Naive thymus-derived CD4-positive, alpha-beta T cell (primary cell): Measurements from ENCODE around the gene FBN3. TPM values are rescaled to one million over a fixed set of nuclear protein-coding genes. Genes with fewer than 3 reads are reported as not detected.

ENCODE experiments used
- ATAC-seq: fragments of 150-1000 bp; cut with Tn5 transposase; 2 replicates; pipeline ENCODE4 v1.10.0; 2021; ENCODE audit warnings: mild to moderate bottlenecking, moderate library complexity
- CTCF ChIA-PET: fragments of 350-600 bp; sonication (Branson Sonifier 250); formaldehyde crosslinking; loops from one replicate; lab custom pipeline; 2021; ENCODE audit warnings: antibody characterized with exemption; lab: Charles Lee
- POLR2A ChIA-PET: fragments of 350-600 bp; sonication (Branson Sonifier 250); formaldehyde crosslinking; loops from one replicate; lab custom pipeline; 2021; ENCODE audit warnings: antibody characterized with exemption, inconsistent platforms; lab: Charles Lee
- DNase-seq, 9 donors: peaks; one replicate each; pipeline versions ENCODE4 v3.0.0 to v3.0.0-alpha.2; 2020 to 2022; ENCODE audit warnings: mixed read lengths in 1 of 9
- H3K27ac ChIP-seq: one replicate; pipeline ENCODE4 v1.7.0; 2013; ENCODE audit warnings: mild to moderate bottlenecking, low read depth, low read length, moderate library complexity
- H3K27me3 ChIP-seq, 2 donors: one replicate each; pipeline ENCODE4 v1.7.0; 2013; ENCODE audit warnings: low read length in 2 of 2, mild to moderate bottlenecking in 2 of 2, moderate library complexity in 2 of 2; ENCODE audit not compliant: control insufficient read depth in 2 of 2, insufficient read depth in 2 of 2
- H3K36me3 ChIP-seq, 3 experiments: 1 replicate in 2 of 3; 2 replicates in 1 of 3; pipeline ENCODE4 v1.7.0; 2013; ENCODE audit warnings: low read length in 3 of 3, mild to moderate bottlenecking in 3 of 3, moderate library complexity in 1 of 3; ENCODE audit not compliant: insufficient read depth in 3 of 3, control insufficient read depth in 2 of 3
- H3K4me1 ChIP-seq, 2 donors: one replicate each; pipeline ENCODE4 v1.7.0; 2013; ENCODE audit warnings: low read length in 2 of 2, mild to moderate bottlenecking in 2 of 2, moderate library complexity in 1 of 2; ENCODE audit not compliant: control insufficient read depth in 2 of 2, insufficient read depth in 2 of 2
- H3K4me3 ChIP-seq: 2 replicates; pipeline ENCODE4 v1.7.0; 2013; ENCODE audit warnings: mild to moderate bottlenecking, low read length
- H3K9me3 ChIP-seq, 3 experiments: 1 replicate in 2 of 3; 2 replicates in 1 of 3; pipeline ENCODE4 v1.7.0; 2013; ENCODE audit warnings: low read length in 3 of 3; ENCODE audit not compliant: control insufficient read depth in 2 of 3
- H3K27ac Mint-ChIP-seq, 9 donors: one replicate each; pipeline ENCODE4 v1.8.0; 2020 to 2022; ENCODE audit warnings: mixed read lengths in 9 of 9, mild to moderate bottlenecking in 8 of 9, moderate library complexity in 5 of 9, inconsistent platforms in 2 of 9
- H3K27me3 Mint-ChIP-seq, 5 donors: one replicate each; pipeline ENCODE4 v1.8.0; 2021 to 2022; ENCODE audit warnings: mixed read lengths in 5 of 5, mild to moderate bottlenecking in 1 of 5
- H3K36me3 Mint-ChIP-seq, 5 donors: one replicate each; pipeline ENCODE4 v1.8.0; 2020 to 2022; ENCODE audit warnings: mixed read lengths in 5 of 5, mild to moderate bottlenecking in 3 of 5, inconsistent platforms in 1 of 5
- H3K4me1 Mint-ChIP-seq, 7 donors: one replicate each; pipeline ENCODE4 v1.8.0; 2020 to 2022; ENCODE audit warnings: mixed read lengths in 7 of 7, mild to moderate bottlenecking in 3 of 7, inconsistent platforms in 1 of 7
- H3K4me3 Mint-ChIP-seq, 10 donors: one replicate each; pipeline ENCODE4 v1.8.0; 2020 to 2022; ENCODE audit warnings: mild to moderate bottlenecking in 10 of 10, mixed read lengths in 10 of 10, moderate library complexity in 6 of 10, inconsistent platforms in 2 of 10
- H3K9me3 Mint-ChIP-seq, 11 donors: one replicate each; pipeline ENCODE4 v1.8.0; 2020 to 2022; ENCODE audit warnings: mixed read lengths in 11 of 11, mild to moderate bottlenecking in 4 of 11, inconsistent platforms in 1 of 11, moderate library complexity in 1 of 11
- intact Hi-C, 2 donors: fragments of 100-400 bp; cut with micrococcal nuclease; formaldehyde crosslinking; loops; one replicate each; pipeline ENCODE4 v1.15.1; 2023
- polyA plus RNA-seq, 2 donors: library from polyadenylated mRNA; unstranded; fragments of 300-500 nt; fragmentation: Illumina TruSeq; gene quantifications; one replicate each; pipeline ENCODE4 v1.2.3, GENCODE V29; 2021
- total RNA-seq, 6 experiments: library from RNA in 5 of 6; stranded (reverse) in 5 of 6; gene quantifications; 1 replicate in 5 of 6; 2 replicates in 1 of 6; pipeline ENCODE4 v1.2.3 and lab custom pipeline; 2021 to 2026

Gene FBN3
- total and polyA plus RNA-seq, 7 experiments from 2014 or later: not detected

- no peak overlapping the region for H3K27ac ChIP-seq
- no peaks in the 10 kb centered on the region for H3K36me3 Mint-ChIP-seq
- H3K4me3 Mint-ChIP-seq: peak overlapping the region in 1 of 10 donors; percentile 32
- ATAC-seq: no peak
- H3K9me3 ChIP-seq: no peaks in the 10 kb centered on the region
- DNase-seq: no peak
- peak overlapping the region in 2 of 9 donors; percentile 33 to 46 for H3K27ac Mint-ChIP-seq
- no peaks in the 10 kb centered on the region for H3K4me1 ChIP-seq
- intact Hi-C loops: no loop called here
- peaks cover 0 to under 1% of the 10 kb centered on the region in 2 donors for H3K27me3 ChIP-seq
- ChIA-PET CTCF (no interaction called here), POLR2A (no interaction called here)
- H3K4me1 Mint-ChIP-seq: peaks cover 0 to 6% (median 2%) of the 10 kb centered on the region in 7 donors
- H3K27me3 Mint-ChIP-seq: peaks cover 15 to 33% (median 19%) of the 10 kb centered on the region in 5 donors
- no peaks in the 10 kb centered on the region for H3K36me3 ChIP-seq
- no peak overlapping the region for H3K4me3 ChIP-seq
- H3K9me3 Mint-ChIP-seq: peaks cover 0 to 1% (median 0%) of the 10 kb centered on the region in 11 donors
Observed at GRCh38 chr19:8143041-8143440, 6.4 kb downstream of the FBN3 start.

- no peaks in the 10 kb centered on the region for H3K4me1 ChIP-seq
- H3K27ac ChIP-seq: no peak overlapping the region
- ATAC-seq: no peak
- no peaks in the 10 kb centered on the region for H3K36me3 ChIP-seq
- Mint-ChIP-seq H3K36me3 (no peaks in the 10 kb centered on the region), H3K4me1 (peaks cover 0 to 6% (median 0%) of the 10 kb centered on the region in 7 donors), H3K27ac (no peak overlapping the region), H3K27me3 (peaks cover 10 to 27% (median 14%) of the 10 kb centered on the region in 5 donors), H3K9me3 (peaks cover 0 to 1% (median 0%) of the 10 kb centered on the region in 11 donors), H3K4me3 (no peak overlapping the region)
- ChIA-PET CTCF (no interaction called here), POLR2A (no interaction called here)
- H3K4me3 ChIP-seq: no peak overlapping the region
- no peak for DNase-seq
- no peaks in the 10 kb centered on the region for H3K27me3 ChIP-seq
- intact Hi-C loops: no loop called here
- H3K9me3 ChIP-seq: no peaks in the 10 kb centered on the region
Observed at GRCh38 chr19:8142513-8142900, 6.9 kb downstream of the FBN3 start.

- Mint-ChIP-seq H3K4me3 (no peak overlapping the region), H3K36me3 (no peaks in the 10 kb centered on the region), H3K27ac (no peak overlapping the region), H3K9me3 (peaks cover 0 to 1% (median 0%) of the 10 kb centered on the region in 11 donors), H3K27me3 (peaks cover 7 to 23% (median 12%) of the 10 kb centered on the region in 5 donors), H3K4me1 (peaks cover 0 to 6% (median 0%) of the 10 kb centered on the region in 7 donors)
- ATAC-seq (no peak), DNase-seq (no peak)
- Histone ChIP-seq H3K4me3 (no peak overlapping the region), H3K27me3 (no peaks in the 10 kb centered on the region), H3K4me1 (no peaks in the 10 kb centered on the region), H3K9me3 (no peaks in the 10 kb centered on the region), H3K27ac (no peak overlapping the region), H3K36me3 (no peaks in the 10 kb centered on the region)
- CTCF ChIA-PET: no interaction called here
- POLR2A ChIA-PET: interaction anchor here (0.6 kb wide), 1 partner anchor 1715 kb away, joined by 3 read pairs; no protein-coding TSS in a partner anchor
- intact Hi-C loops: no loop called here
Observed at GRCh38 chr19:8141726-8142512, 7.5 kb downstream of the FBN3 start.

GRCh38 chr19:8138201-8138600 is 11.2 kb downstream of the FBN3 start:
- no peaks in the 10 kb centered on the region for H3K4me1 Mint-ChIP-seq
- ChIA-PET POLR2A (no interaction called here), CTCF (no interaction called here)
- ATAC-seq (no peak), DNase-seq (no peak)
- H3K4me1 ChIP-seq: no peaks in the 10 kb centered on the region
- no peak overlapping the region for H3K4me3 Mint-ChIP-seq
- H3K36me3 Mint-ChIP-seq: no peaks in the 10 kb centered on the region
- no peak overlapping the region for H3K4me3 ChIP-seq
- no peak overlapping the region for H3K27ac ChIP-seq
- intact Hi-C loops: no loop called here
- H3K9me3 ChIP-seq: no peaks in the 10 kb centered on the region
- H3K27me3 ChIP-seq: no peaks in the 10 kb centered on the region
- no peaks in the 10 kb centered on the region for H3K36me3 ChIP-seq
- no peaks in the 10 kb centered on the region for H3K9me3 Mint-ChIP-seq
- H3K27ac Mint-ChIP-seq: no peak overlapping the region
- peaks cover 0 to 4% (median 2%) of the 10 kb centered on the region in 5 donors for H3K27me3 Mint-ChIP-seq

- Histone ChIP-seq H3K4me1 (no peaks in the 10 kb centered on the region), H3K4me3 (no peak overlapping the region), H3K27me3 (no peaks in the 10 kb centered on the region), H3K27ac (no peak overlapping the region), H3K36me3 (no peaks in the 10 kb centered on the region), H3K9me3 (no peaks in the 10 kb centered on the region)
- no peaks in the 10 kb centered on the region for H3K4me1 Mint-ChIP-seq
- no peak overlapping the region for H3K4me3 Mint-ChIP-seq
- CTCF ChIA-PET: no interaction called here
- POLR2A ChIA-PET: no interaction called here
- H3K36me3 Mint-ChIP-seq: no peaks in the 10 kb centered on the region
- ATAC-seq: no peak
- no peaks in the 10 kb centered on the region for H3K9me3 Mint-ChIP-seq
- H3K27me3 Mint-ChIP-seq: peaks cover 0 to 4% (median 0%) of the 10 kb centered on the region in 5 donors
- DNase-seq: no peak
- H3K27ac Mint-ChIP-seq: no peak overlapping the region
- intact Hi-C loops: no loop called here
Observed at GRCh38 chr19:8137425-8137824, 12.0 kb downstream of the FBN3 start.

GRCh38 chr19:8135946-8136618 is 13.3 kb downstream of the FBN3 start:
- POLR2A ChIA-PET: interaction anchor here (0.6 kb wide), 1 partner anchor 123 kb away, joined by 3 read pairs; no protein-coding TSS in a partner anchor
- Mint-ChIP-seq H3K4me1 (no peaks in the 10 kb centered on the region), H3K9me3 (peaks cover 0 to 2% (median 0%) of the 10 kb centered on the region in 11 donors), H3K27ac (no peak overlapping the region), H3K36me3 (no peaks in the 10 kb centered on the region), H3K27me3 (peaks cover 0 to 8% (median 5%) of the 10 kb centered on the region in 5 donors), H3K4me3 (no peak overlapping the region)
- H3K4me1 ChIP-seq: no peaks in the 10 kb centered on the region
- no peaks in the 10 kb centered on the region for H3K9me3 ChIP-seq
- no peaks in the 10 kb centered on the region for H3K36me3 ChIP-seq
- CTCF ChIA-PET: no interaction called here
- H3K4me3 ChIP-seq: no peak overlapping the region
- no peak for DNase-seq
- ATAC-seq: no peak
- no peaks in the 10 kb centered on the region for H3K27me3 ChIP-seq
- intact Hi-C loops: no loop called here
- H3K27ac ChIP-seq: no peak overlapping the region
